ENCODE results near the gene SNAPC4.

- no peak for TF ChIP-seq CTCF (IDR thresholded peaks at IDR 0.05)
- TF ChIP-seq POLR2A (IDR thresholded peaks at IDR 0.05): no peak
Measured at GRCh38 chr9:136395345-136396218, 4.4 kb downstream of the SNAPC4 start.

All from heart left ventricle (tissue), 13 donors.